Measurements from ENCODE around the gene OSCP1.

OSCP1 gene

DNA sequence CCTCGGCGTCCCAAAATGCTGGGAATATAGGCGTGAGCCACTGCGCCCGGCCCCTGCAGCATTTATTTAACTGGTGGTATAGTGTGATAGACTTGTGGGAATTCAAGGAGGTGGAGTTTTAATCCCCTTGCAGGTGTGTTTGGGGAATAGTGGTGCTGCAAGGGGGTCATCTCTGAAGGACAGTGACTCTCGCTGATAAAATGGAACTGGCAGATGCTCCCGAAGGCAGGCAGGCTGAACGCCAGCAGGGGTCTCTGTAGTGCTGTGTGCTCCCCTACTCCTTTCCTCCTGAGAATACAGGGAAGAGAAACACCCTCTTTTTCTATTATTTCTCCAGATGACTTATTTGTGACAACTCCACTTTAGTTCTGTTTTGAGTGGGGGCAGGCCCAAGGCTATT lies 4.0 kb downstream of the OSCP1 start:
- DNase-seq: no peak

DNA sequence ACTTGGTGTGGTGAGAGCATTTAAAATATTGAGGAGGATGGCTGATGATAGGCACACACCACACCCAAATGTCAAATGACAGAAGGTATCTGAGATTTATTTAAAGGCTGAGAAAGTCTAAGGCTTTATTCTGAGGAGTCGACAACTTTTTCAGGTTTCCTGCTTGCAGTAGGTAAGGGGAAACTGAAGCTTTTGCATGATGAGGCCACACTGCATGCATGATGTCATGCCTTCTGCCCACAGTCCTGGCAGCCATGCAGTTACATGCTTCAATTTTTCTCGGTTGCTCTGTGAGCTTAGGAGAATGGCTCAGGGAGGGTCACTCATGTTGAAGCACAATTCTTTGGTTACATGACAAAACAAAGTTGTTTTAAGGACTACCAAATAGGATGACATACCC lies 7.0 kb downstream of the OSCP1 start:
- DNase-seq: no peak

DNA sequence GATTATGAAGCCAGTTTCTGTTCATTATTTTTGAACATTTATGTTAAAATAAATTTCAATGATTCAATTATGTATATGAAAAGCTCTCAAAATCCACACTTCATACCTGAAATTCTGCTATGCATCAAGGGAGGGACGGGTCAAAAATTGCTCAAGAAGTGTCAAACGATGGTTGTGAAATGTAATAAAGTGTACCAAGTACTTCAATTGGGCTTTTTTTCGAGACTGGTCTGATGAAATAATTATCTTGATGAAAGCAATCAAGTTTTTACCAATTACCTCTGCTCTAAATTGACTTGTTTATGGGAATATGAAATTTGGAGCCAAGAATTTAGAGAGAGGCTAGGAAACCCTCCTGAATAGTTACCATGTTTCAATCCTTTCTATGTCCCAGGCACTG lies 7.9 kb downstream of the OSCP1 start:
- no peak for DNase-seq

DNA sequence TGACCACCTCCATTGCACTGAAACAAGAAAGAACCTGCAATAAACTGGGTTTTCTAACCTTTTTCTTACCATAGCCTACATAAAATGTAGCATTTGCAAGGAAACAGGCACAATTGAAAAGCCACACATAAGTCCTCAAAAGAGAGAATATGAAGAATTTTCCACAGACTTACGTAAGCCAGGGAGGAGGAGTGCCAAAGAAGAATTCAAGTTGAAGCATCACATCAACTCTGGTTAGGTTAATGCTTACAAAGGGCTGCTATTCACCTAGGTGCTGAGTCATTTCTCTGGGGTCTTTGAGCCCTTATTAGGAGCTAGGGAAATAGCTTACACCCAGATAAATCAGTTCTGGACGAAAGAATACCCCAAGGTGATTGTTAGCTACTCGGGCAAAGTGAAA lies 9.6 kb downstream of the OSCP1 start:
- DNase-seq: no peak

DNA sequence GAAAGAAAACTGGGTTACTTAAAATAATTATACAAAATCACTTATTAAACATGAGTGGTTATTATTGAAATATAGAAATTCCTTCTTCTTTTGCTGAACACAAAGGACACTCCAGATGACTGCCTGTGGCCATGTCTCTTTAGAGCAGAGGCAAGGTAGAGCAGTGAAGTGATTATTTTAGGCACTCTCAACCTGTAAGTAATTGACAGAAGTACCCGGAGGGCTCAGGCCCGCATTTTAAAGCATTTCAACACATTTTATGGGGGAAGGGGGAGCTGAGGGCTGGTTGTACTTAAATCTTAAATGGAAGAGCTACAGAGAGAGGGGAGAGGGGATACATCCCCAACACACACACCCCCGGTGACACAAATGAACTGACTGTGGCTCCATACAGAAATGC lies 10.2 kb downstream of the OSCP1 start:
- DNase-seq: no peak

DNA sequence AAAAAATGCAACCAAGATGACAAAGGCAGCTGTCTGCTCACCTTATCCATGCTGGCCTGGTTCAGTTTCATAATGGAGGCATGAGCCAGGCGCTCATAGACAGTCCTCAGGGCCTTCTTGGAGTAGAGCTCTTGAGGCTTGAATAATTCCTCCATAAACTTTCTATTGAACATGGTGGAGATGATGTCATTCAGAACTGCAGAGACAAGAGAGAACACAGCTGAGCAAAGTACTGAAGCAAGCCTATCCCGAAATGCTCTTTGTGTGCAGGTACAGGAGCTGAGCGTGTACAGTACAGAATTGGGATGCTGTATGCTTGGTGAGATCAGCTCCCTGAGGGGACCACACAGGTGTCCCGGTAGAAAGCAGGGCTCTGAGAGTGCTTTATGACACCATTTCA lies 11.5 kb downstream of the OSCP1 start:
- DNase-seq: no peak

DNA sequence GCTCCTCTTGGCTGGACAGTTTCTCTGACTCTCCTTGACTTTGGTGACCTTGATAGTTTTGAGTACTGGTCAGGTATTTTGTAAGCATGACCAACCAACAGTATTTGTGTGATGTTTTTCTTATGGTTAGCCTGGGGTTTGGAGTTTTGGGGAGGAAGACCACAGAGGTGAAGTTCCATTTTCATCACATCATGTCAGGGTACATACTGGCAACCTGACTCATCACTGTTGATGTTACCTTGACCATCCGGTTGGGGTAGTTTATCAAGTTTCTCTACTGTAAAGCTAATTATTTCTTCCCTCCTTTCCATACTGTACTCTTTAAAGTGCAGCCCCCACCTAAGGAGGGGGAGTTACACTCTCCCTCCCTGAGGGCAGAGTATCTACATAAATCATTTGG lies 13.4 kb downstream of the OSCP1 start:
- DNase-seq: no peak

DNA sequence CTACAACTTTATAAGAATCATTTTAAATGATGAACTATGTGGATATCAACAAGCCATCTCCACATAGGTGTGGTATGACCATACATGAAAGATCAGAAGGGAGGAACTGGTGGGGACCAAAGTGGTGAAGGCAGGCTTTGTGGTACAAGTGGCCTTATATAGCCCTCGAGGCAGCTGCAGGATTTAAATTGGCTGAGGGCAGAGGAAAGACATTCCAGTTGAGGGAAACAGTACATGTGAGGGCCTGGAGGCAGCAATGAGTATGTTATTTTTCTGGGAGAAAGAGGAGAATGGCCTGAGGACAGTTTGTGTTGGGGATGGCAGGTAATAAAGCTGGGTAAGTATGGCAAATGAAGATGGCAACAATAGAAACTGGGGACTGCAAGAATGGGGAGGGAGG lies 17.1 kb downstream of the OSCP1 start:
- no peak for DNase-seq

DNA sequence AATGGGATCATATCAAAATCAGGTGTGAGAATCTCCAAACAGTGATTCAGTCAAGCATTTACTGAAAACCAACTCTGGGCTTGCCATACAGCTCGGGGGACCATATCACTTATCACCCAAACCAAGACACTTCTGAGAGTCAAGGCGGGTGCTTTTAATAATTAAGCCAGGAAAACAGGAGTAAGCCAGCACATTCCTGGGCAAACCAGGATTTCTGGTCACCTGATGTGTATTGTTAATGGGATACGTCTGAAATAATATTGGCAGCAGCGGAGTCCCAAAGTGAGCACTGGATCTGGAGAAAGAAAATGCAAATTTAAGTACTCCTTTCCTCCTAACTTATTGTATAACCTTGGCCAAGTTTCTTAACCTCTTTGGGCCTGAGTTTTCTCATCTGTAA lies 17.6 kb downstream of the OSCP1 start:
- no peak for DNase-seq

DNA sequence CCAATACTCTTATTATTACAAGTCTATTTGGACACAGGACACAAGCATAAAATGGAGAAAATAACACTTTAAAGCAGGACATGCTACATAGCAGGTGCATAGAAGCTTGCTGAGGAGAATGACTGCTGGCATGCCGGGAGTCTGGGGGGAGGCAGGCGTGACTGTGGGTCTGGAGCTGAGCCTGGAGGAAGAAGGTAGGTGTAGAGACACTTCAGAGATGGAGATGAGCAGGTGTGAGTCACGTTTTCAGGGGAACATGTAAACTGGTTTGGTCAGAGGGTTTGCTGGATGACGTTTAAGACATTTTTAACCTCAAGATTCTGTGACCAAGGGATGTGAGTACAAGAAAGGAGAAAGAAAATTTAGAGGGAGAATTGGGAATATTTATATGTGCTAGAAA lies 24.5 kb downstream of the OSCP1 start:
- DNase-seq: no peak

DNA sequence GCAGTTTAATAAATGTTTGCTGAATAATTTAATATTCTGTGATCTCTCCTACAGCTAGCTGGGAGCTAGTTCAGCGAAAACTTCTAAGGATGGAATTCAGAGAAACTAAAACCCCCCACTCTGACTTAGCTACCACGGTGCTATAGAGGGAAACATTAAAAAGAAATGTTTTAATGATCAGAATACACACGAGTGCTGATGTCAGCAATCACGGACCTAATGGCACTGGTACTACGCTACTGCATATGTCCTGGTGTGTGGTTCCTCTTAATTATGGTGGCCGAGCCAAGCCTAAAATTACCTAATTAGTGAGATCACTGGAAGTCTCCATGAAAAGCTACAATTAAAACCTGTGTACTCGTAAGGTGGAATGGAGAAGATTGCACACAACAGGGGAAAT lies 28.6 kb downstream of the OSCP1 start:
- DNase-seq: no peak

DNA sequence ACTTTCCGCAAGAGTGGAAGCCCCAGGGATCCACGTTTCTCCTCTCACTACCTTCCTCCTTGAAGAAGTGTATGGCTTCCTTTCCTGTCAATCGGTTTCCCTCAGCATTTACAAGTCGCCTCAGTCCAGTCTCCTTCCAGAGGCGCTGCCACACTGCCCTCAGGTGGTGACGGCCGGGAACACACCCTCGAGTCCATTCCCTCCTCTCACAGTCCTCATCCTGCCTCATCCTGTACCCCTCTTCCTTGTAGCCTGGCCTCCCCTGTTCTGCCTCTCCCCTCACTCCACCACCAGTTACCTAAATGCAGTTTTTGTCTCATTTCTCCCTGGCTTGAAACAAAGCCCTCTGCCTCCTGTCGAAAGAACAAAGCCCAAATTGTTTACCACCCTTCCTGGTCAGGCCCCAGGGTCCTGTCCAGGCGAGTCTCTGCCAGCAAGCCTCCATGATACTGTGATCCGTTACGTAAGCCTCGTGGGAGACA lies 29.4 kb downstream of the OSCP1 start:
- peak; percentile 56 for DNase-seq

DNA sequence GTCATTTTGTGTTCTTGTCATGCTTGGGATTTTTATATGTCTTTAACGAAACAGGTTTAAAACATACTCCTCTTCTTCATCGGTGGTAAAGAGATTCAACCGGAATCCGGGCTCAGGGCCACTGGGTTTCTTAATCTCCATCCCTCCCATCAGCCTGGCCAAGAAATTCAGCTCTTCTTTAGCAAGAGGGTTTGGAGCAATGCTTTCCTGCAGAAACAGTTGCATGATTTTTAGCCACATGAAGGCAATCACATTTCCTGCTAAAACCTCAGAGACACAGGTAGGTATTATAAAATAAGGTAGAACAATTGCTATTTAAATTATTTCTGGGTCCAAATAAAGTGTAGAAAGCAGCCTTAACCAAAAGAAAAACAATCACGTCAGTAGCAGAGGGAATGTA lies 29.8 kb downstream of the OSCP1 start:
- no peak for DNase-seq

DNA sequence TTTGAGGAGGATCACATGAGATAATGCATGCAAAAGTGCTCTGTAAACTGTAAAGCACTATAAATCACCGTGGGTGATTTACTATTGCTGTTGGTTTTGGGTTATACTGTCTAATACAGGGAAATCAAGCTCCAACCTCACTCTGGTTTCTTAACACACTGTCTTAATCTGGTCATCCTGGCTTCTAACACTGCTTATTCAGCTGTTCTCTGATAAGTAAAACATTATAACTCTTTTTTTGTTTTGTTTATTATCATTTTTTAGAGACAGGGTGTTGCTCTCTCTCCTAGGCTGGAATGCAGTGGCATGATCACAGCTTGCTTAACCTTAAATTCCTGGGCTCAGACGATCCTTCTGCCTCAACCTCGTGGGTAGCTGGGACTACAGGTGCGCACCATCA lies 30.7 kb downstream of the OSCP1 start:
- no peak for DNase-seq

DNA sequence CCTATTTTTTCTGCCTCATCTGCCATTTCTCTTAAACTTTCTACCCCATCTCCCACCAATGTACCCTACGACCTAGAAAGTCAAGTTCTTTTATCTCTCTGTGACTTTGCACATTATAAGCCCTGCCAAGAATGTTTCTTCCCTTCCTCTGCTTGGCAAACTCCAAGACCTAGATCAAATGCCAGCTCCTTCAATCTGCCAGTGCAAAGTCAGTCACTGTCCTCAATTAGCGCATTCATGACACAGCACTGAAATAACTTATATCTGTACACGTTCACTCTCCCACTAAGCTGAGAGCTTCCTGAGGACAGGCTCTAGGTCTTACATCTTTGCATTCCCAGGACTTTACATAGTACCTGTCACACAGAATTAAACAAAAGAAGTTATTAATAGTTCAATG lies 31.1 kb downstream of the OSCP1 start:
- no peak for DNase-seq

DNA sequence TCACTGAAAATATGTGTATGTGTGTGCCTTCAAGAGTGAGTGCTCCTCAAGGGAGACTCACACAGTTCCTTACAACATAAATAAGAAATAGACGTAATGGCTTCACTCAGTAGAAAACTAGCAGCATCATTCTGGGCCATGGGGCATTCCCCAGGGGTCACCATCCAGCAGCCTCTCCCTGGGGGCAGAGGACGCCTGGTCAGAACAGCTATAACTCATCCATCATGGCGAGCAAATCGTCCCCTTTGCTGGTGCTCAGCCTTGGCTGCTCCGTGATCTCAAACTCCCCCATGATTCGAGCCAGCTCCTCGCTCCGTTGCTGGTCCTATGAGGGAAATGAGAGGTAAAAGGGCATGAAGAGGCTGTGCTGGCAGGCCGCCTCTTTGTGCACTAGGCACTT lies 32.3 kb downstream of the OSCP1 start:
- no peak for DNase-seq

DNA sequence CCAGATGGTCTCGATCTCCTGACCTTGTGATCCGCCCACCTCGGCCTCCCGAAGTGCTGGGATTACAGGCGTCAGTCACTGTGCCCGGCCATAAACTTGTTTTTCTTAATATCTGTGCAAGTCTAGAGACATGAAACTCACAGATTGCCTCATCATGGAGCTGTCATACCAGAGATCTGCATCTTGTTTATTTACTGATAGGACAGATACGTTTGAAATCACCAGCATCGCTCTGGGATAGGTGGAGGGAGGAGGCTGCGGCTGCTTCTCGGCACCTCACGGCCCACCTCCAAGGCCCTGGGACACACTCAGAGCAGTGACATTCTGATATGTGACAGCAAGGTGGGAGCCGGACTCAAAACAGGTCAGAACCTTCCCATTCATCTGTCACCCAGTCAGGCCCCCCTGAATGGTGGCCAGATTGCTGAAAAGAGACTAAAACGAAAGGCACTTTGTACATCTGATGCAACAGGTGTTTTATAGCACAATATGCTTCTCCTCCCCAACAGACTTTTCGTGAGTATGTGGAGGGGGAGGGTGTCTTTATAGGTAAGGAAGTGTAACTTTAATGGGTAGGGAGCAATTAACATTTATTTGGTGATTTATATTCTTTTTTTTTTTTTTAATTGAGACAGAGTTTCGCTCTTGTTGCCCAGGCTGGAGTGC lies 34.5 kb downstream of the OSCP1 start:
- DNase-seq: no peak

DNA sequence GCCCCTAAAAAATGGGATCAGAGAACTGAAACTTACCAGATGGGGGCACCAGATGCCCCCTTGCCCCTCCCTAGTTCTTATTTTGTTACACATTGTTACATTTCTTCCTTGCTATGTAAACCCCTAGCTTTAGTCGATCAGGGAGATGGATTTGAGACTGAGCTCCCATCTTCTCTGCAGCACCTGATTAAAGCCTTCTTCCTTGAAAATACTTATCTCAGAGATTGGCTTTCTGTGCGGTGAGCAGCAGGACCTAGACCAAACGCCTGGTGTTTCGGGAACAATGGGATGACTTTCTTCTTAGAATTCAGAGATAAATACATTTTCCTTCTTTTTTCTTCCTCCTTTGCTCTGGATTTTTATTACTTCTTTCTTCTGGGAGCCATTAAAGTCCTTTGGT lies 35.9 kb downstream of the OSCP1 start:
- no peak for DNase-seq

DNA sequence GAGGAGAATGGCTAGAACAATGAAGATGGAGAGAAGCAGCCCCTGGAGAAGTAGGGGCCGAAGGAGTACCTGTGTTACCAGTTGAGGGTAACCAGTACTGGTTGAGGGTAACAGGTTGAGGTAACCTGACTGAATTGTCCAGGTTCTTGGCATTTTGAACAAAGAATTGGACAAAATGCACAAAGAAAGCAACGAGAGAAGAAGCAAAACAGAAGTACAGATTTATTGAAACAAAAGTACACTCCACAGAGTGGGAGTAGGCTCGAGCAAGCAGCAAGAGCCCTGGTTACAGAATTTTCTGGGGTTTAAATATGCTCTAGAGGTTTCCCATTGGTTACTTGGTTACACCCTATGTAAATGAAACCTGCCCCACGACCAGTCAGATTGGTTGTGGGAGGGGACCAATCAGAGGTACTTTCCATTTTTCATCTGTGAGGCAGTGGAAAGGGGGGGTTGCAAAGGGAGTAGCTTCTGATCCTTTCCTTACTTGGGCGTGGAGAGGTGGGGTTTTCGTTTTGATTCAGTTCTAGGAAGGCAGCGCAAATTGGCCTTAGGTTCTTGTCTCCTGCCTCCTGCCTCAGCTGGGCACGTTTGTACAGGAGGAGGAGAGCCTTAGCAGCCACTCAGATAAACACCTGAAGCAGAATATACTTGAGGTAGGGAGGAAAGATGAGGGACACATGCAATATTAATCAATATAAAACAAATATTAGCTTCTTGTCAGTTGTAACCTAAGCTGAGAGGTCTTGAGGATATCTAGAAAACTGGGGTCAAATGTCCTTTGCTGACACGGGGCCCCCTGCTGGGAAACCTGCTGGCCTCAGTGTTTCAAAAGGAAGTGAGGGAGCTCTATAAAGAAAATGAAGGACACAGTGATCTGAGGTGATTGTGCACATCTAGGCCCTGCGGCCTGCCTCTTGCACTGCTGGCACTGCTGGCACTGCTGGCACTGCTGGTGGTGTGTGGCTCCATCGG lies 38.3 kb downstream of the OSCP1 start:
- no peak for DNase-seq

DNA sequence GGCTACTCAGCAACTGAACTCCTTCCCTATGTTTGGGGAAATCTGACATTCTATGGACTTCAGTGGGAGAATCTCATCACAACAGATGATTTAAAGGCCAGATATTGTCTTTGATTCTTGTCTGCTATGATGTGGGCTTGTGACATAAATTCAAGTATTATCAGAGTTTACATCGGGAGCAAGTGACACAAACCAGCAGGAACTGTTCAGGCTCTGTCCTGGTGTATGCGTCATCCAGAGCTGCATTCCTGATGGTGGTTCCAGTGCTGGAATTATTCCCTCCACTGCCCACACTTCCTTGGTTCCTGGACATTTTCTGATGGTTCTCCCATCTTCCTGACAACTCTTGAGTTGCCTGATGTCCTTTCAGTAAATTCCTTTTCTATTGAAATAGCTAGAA lies 41.8 kb downstream of the OSCP1 start:
- DNase-seq: no peak

DNA sequence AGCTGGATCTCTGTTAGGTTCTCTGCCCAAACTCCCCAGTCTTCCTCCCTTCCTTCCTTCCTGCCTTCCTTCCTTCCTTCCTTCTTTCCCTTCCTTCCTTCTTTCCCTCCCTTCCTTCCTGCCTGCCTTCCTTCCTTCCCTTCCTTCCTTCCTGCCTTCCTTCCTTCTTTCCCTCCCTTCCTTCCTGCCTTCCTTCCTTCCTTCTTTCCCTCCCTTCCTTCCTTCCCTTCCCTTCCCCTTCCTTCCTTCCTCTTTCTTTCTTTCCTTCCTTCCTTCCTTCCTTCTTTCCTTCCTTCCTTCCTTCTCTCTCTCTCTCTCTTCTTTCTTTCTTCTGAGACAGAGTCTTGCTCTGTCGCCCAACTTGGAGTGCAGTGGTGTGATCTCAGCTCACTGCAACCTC lies 43.8 kb downstream of the OSCP1 start:
- DNase-seq: no peak

DNA sequence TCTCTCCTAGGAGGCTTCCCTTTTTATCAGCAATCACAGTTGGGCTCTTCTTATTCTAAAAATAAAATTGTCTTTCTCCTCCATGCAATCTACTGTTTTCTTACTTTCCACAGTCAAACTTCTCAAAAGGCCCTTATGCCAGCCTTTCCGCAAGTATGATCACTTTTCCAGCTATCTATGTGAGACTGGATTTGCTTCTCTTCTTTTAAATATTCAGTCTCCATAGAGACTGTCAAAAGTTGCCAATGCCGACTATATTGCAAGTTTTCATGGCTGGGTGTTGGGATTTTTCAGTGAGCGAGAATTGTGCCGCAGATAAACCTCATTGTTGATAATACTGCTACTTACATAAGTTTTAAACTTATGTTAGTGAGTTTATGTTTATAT lies 47.8 kb downstream of the OSCP1 start:
- DNase-seq: no peak

DNA sequence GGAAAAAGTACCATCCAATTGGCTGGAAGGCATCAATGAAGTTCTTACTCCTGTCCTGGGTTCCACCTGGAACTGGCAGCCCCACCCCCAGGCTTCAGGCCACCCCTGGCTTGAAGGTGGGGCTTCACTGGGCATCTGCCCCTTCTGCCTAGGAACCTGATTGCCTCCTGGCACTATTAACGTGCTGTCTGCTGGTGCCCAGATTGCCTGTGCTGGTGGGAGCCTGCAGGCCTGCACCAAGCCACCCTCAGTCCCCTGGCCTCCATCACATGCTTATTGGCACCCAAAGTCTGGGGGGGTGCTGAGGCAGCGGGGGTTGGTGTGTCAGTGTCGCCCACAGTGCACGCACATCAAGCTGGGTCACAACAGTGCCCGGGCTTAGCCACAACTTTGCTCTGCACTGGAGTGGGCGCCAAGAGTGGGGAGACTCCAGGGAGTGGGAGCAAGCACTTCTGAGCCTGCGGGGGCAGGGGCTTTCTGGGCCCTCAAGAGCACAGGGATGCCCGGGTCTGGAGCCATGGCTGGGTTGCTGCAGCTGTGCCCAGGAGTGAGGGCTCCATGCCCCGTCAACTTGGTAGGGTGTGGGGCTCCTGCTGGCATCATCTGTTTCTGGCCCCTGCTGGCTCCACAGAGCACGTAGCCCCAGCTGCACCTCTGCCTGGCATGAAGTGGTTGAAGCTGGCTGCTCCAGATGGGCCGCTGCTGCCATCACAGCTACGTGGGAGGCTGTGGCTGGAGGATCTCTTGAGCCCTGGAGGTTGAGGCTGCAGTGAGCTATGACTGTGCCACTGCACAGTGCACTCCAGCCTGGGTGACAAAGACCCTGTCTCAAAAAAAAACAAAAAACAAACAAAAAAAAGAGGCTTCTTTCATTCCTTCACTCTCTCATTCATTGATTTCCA lies 48.4 kb downstream of the OSCP1 start:
- no peak for DNase-seq

All from GOT3 (cell line).